Ishikawa (cell line): ENCODE data around the gene HDGF.

Experiments
- CEBPB ChIP-seq: IDR thresholded peaks from 2 replicates; pipeline ENCODE4 v1.6.1; 2012
- EP300 ChIP-seq: IDR thresholded peaks from 2 replicates; pipeline ENCODE4 v1.6.1; 2012; ENCODE audit warnings: borderline replicate concordance
- RAD21 ChIP-seq: IDR thresholded peaks from 2 replicates; pipeline ENCODE4 v1.6.1; 2012; ENCODE audit warnings: low read depth
- REST ChIP-seq: IDR thresholded peaks from 2 replicates; pipeline ENCODE4 v1.6.1; 2012; ENCODE audit warnings: low read depth, mild to moderate bottlenecking
- TF ChIP-seq, protein P1 (sequence below): IDR thresholded peaks from 2 replicates; pipeline ENCODE4 v1.6.1; 2012

DNA sequence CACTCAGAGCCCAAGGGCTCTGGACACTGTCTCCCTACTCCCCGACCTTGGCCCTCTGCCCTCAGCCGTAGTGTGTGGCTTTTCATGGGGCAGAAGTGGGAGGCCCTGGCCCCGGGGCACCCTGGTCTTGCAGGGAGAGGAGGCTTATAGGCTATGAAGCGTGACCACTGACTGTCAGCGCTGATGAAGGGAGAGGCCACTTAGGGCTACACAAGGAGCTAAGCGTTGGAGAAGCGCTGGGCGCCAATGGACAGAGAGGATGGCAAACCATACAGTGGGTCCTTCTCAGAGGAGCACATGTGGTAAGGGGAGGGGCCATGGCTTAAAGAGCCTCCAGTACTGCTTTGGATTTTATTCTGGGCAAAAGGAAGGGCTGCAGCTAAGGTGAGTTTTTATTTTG is 54.0 kb downstream of the HDGF start:
- TF ChIP-seq, protein P1, sequence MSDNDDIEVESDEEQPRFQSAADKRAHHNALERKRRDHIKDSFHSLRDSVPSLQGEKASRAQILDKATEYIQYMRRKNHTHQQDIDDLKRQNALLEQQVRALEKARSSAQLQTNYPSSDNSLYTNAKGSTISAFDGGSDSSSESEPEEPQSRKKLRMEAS, result no peak
- no peak for TF ChIP-seq REST
- TF ChIP-seq RAD21, result no peak
- TF ChIP-seq CEBPB, result no peak
- TF ChIP-seq EP300, result no peak
